ENCODE measurements around the gene MIER2.

MIER2 gene

DNA sequence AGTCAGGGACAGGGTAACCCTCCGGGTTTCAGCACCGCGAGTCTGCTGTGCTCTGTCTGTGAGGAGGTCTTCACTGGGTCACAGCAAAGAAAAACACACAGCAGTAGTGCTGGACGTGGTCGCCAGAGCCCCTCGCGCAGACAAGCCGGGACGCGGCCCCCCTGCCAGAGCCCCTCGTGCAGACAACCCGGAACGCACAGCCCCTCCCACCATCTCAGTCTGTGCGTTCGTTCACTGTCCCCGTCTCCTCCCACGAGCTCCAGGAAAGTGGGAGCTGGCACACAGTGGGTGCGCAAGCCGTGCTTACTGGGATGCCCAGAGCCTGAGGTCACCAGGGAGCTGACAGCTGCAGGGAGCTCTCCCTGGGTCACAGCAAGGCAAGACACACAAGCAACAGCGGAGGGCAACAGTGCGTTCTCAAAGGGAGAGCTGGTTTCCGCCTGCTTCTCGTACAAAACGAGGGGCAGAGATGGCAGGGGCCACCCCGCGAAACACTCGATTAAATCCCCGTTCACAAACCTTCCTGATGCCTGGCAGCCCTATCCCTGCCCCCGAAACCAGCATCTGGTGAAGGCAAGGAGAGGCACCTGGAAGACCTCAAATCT is 50.2 kb downstream of the MIER2 start:
- TF ChIP-seq, protein P1, sequence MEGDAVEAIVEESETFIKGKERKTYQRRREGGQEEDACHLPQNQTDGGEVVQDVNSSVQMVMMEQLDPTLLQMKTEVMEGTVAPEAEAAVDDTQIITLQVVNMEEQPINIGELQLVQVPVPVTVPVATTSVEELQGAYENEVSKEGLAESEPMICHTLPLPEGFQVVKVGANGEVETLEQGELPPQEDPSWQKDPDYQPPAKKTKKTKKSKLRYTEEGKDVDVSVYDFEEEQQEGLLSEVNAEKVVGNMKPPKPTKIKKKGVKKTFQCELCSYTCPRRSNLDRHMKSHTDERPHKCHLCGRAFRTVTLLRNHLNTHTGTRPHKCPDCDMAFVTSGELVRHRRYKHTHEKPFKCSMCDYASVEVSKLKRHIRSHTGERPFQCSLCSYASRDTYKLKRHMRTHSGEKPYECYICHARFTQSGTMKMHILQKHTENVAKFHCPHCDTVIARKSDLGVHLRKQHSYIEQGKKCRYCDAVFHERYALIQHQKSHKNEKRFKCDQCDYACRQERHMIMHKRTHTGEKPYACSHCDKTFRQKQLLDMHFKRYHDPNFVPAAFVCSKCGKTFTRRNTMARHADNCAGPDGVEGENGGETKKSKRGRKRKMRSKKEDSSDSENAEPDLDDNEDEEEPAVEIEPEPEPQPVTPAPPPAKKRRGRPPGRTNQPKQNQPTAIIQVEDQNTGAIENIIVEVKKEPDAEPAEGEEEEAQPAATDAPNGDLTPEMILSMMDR (IDR thresholded peaks at IDR 0.05; ENCODE audit: insufficient read depth, low read depth, low read length, missing control alignments): no peak
- no peak for DNase-seq (ENCODE audit: low read depth)
- no peak overlapping the region for H3K4me3 ChIP-seq (ENCODE audit: low read length)

DNA sequence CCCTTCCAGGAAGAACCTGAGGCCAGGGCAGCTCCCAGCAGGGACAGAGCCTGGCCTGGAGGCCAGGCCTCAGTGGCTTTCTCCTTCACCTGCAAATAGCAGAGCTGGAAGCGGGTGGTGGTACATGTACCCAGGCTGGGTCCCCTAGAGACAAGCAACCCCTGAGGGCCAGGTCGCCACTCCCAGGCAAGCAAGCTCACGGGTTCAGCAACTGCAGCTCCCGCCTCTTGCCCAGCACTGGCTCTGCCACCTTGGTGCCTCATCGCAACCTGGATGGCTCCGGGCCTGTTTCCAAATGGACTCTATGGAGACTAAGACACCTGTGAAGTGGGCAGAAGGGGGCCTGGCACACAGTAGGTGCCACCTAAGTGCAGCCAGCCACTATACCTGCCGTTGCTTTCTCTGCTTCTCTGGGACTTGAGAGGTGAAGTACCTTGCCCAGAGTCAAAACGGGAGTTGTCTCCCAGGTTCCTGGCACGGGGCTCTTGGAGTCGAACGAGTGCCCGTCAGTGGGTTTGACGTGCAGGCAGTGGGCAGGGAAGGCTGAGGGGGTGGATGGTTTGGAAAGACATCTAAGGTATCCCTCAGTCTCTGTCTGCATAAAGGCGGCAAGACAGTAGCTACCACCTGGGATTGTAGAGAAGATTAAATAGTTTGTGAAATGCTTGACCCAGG is 51.0 kb downstream of the MIER2 start:
- H3K4me3 ChIP-seq (ENCODE audit: low read length): no peak overlapping the region

DNA sequence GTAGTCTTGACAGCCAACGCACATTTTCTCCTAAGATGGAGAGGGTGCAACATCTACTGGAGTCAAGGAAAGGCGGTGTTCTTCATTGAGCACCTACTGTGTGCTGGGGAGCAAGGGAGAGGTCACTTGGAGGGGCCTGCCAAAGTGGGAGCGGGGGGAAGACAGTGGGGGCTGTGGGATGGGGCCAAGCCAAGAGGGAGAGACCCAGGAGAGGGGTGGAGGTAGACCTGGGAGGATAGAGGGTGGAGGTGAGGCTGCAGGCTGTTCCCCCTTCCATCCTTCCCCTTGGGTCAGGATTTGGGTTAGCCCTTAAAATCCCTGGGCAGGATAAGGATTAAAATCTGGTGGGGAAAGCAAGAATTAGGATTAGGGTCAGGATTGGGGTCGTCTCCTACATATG is 51.6 kb downstream of the MIER2 start:
- TF ChIP-seq, protein P1 (IDR thresholded peaks at IDR 0.05; ENCODE audit: insufficient read depth, low read depth, low read length, missing control alignments): no peak
- no peak overlapping the region for H3K4me3 ChIP-seq (ENCODE audit: low read length)
- DNase-seq (ENCODE audit: low read depth): no peak

More for the DNA sequence above, 51.0 kb downstream of the MIER2 start:
- DNase-seq (ENCODE audit: low read depth): no peak
- TF ChIP-seq, protein P1 (IDR thresholded peaks at IDR 0.05; ENCODE audit: insufficient read depth, low read depth, low read length, missing control alignments): no peak

DNA sequence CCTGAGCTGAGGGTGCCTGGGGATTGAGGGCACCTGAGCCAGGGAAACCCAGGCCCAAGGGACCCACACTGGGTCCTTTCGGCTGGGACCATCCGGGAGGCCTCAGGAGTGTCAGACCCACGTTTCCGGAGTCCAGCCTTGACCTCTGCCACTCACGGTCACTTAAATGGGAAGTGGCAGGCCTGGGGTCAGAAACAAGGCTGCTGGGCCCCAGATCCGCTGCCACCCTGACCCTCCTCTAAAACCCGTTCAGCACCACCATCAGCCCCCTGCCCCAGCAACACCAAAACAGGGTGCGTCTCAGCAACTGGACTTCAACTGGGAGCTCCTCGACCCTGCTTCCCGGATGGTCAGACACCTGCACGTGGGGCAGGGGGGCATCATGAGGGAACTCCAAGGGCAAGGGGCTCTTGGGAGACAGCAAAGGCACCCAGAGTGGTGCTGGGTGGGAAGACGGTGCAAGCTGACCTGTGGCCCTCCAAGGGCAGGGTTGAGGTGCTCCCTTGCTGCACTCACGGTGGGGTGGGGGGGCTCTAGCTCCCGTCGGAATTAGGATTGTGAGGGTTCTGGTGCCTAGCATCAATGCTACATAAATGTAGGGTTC is 52.2 kb downstream of the MIER2 start:
- TF ChIP-seq, protein P1 (IDR thresholded peaks at IDR 0.05; ENCODE audit: insufficient read depth, low read depth, low read length, missing control alignments): no peak
- H3K4me3 ChIP-seq (ENCODE audit: low read length): no peak overlapping the region
- DNase-seq (ENCODE audit: low read depth): no peak

DNA sequence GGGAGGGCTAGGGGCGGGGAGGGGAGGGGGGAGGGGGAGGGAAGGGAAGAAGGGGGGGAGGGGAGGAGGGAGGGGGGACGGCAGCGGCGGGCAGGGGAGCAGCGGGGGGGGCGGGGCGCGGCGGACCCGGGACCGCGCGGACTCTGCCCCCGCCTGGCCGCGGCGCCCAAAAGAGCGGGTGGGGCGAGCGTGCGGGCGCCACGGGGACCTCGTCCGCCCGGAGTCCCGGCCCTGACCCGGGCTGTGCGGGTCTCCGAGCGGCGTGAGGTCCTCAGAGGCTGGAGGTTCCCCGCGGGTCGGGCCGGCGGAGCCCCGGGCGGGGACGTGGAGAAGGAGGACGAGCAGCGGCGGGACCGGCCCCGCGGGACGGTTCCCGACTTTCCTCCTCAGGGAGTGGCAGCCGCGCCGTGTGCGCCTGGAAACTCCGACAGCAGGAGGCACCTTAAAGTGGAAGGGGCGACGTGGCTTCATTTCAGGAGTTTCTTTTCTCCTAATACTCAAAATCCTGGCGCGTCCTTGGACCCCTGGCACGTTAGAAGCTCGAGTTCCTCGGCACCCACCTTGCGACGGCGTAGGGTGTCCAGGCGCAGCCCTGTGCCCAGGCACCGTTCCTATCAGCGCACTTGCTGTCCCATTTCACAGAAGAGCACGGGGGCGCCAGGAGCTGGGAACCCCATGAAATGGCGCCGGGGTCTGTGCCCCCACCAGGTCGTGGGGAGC is 52.9 kb downstream of the MIER2 start:
- no peak overlapping the region for H3K4me3 ChIP-seq (ENCODE audit: low read length)
- TF ChIP-seq, protein P1 (IDR thresholded peaks at IDR 0.05; ENCODE audit: insufficient read depth, low read depth, low read length, missing control alignments): no peak
- DNase-seq (ENCODE audit: low read depth): peak; percentile 25

DNA sequence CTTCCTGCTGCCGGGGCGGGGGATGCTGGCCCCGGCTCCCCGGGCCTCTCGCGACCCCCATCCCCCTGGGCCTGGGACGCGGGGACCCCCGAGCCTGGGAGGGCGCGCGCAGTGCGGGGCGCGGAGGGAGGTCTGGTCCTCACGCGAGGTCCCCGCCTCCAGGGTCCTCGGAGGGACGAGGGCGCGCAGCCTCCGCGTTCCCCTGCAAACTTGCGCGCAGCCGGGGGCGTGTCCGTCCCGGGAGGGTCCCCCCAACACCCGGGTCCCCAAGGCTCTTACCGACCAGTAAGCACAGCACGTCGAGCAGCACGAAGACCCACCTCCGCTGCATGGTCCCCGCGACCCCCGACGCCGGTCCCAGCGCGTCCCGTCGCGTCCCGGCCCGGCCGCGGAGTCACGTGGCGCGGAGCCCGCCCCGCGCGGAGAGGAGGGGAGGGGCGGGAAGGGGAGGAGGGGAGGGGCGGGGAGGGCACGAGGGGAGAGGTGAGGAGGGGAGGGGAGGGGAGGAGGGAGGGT is 53.5 kb downstream of the MIER2 start, which contains the start of gene PLPP2:
PLPP2 (minus strand) TSS at position 398 of the 516 bp plus-strand sequence; CDS start at position 331, 67 bp downstream.
- DNase-seq (ENCODE audit: low read depth): no peak
- TF ChIP-seq, protein P1 (IDR thresholded peaks at IDR 0.05; ENCODE audit: insufficient read depth, low read depth, low read length, missing control alignments): no peak
- H3K4me3 ChIP-seq (ENCODE audit: low read length): peak within 1 kb of the TSS; percentile 52

All from epithelial cell of esophagus (primary cell).